ENCODE measurements around the gene BYSL.

DNA sequence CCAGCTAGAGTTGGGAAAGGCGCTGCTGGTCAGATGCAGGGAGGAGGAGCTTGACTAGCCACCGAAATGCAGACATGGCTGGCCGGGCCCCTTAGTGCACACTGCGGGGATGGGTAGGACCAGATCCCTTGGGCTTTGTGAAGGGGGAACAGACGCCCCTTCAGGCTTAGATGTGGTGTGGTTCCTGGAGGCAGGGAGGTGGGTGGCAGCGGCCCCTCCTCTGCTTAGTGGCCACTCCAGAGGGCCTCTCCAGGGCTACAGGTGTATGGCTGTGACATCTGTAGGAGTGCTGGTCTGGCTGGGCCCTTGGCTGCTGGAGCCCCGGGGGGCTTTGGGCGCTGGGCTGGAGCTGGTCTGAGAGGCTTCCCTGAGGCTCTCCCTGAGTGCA, 14.4 kb downstream of the BYSL start:
- TF ChIP-seq FOXK2 (IDR thresholded peaks at IDR 0.05) (no peak), FOXM1 (IDR thresholded peaks at IDR 0.05; ENCODE audit: borderline replicate concordance) (no peak), ZNF384 (IDR thresholded peaks at IDR 0.05) (no peak), BHLHE40 (IDR thresholded peaks at IDR 0.05; ENCODE audit: borderline replicate concordance) (no peak), SUZ12 (IDR thresholded peaks at IDR 0.05) (no peak), SP1 (IDR thresholded peaks at IDR 0.05) (no peak)
